MM.1S (cell line): ENCODE data around the gene CCSER1.

Experiments used
- EZH2 ChIP-seq: fragments of 300-600 bp; sonication (generic); optimal IDR thresholded peaks from 2 replicates; pipeline ENCODE3; 2017; ENCODE audit warnings: low read depth, mild to moderate bottlenecking, antibody characterized with exemption, low read length, mixed read lengths
- EZH2phosphoT487 ChIP-seq: fragments of 300-600 bp; sonication (generic); IDR thresholded peaks from 2 replicates; pipeline ENCODE4 v1.6.1; 2018; ENCODE audit warnings: antibody characterized with exemption, low read length
- TF ChIP-seq, protein P1 (sequence below): fragments of 300-600 bp; sonication (generic); IDR thresholded peaks from 2 replicates; pipeline ENCODE4 v1.5.1; 2016; ENCODE audit warnings: antibody characterized with exemption, low read length, mixed read lengths

DNA sequence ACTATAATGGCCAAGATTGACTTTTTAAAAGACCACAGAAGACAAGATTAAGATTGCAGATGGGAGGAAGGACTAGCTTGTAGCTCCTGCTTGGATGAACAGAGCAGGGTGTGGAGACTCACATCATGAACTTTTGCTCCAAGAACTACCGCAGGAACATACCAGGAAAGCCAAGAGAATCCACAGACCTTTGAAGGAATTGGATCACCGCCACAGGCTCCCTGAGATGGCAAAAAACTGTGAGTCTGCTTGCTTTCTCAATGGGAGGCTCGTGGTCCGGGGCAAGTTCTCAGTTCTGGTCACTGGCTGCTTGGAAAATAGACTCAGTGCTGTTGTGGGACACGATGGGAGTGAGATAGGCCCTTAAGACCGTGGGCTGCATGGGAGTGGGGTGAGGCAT is 276.6 kb downstream of the CCSER1 start:
- no peak for TF ChIP-seq EZH2phosphoT487
- TF ChIP-seq, protein P1, sequence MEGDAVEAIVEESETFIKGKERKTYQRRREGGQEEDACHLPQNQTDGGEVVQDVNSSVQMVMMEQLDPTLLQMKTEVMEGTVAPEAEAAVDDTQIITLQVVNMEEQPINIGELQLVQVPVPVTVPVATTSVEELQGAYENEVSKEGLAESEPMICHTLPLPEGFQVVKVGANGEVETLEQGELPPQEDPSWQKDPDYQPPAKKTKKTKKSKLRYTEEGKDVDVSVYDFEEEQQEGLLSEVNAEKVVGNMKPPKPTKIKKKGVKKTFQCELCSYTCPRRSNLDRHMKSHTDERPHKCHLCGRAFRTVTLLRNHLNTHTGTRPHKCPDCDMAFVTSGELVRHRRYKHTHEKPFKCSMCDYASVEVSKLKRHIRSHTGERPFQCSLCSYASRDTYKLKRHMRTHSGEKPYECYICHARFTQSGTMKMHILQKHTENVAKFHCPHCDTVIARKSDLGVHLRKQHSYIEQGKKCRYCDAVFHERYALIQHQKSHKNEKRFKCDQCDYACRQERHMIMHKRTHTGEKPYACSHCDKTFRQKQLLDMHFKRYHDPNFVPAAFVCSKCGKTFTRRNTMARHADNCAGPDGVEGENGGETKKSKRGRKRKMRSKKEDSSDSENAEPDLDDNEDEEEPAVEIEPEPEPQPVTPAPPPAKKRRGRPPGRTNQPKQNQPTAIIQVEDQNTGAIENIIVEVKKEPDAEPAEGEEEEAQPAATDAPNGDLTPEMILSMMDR = no peak
- no peak for TF ChIP-seq EZH2
